ENCODE results near the gene ITGA2B.
"Not testable (repeated sequence)": the region's sequence is repeated elsewhere in the genome, so short reads cannot be mapped to it uniquely, and the experiment has no call there.

Gene ITGA2B

GRCh38 chr17:44351961-44352827 lies 37.3 kb downstream of the ITGA2B start:
- DNase-seq, result no peak

GRCh38 chr17:44351464-44351863 lies 38.0 kb downstream of the ITGA2B start:
- no peak for DNase-seq

GRCh38 chr17:44350733-44351226 lies 38.7 kb downstream of the ITGA2B start:
- peak; percentile 80 to 86 for DNase-seq

GRCh38 chr17:44349553-44350070 lies 39.8 kb downstream of the ITGA2B start:
- DNase-seq, result no peak

DNA sequence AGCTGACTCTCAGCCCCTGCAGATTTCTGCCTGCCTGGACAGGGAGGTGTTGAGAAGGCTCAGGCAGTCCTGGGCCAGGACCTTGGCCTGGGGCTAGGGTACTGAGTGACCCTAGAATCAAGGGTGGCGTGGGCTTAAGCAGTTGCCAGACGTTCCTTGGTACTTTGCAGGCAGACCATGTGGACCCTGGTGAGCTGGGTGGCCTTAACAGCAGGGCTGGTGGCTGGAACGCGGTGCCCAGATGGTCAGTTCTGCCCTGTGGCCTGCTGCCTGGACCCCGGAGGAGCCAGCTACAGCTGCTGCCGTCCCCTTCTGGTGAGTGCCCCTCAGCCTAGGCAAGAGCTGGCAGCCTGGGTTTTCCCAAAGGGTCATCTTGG lies 40.5 kb downstream of the ITGA2B start:
- DNase-seq, result no peak

- no peak for DNase-seq
Observed at GRCh38 chr17:44348234-44348987, 41.0 kb downstream of the ITGA2B start.

DNA sequence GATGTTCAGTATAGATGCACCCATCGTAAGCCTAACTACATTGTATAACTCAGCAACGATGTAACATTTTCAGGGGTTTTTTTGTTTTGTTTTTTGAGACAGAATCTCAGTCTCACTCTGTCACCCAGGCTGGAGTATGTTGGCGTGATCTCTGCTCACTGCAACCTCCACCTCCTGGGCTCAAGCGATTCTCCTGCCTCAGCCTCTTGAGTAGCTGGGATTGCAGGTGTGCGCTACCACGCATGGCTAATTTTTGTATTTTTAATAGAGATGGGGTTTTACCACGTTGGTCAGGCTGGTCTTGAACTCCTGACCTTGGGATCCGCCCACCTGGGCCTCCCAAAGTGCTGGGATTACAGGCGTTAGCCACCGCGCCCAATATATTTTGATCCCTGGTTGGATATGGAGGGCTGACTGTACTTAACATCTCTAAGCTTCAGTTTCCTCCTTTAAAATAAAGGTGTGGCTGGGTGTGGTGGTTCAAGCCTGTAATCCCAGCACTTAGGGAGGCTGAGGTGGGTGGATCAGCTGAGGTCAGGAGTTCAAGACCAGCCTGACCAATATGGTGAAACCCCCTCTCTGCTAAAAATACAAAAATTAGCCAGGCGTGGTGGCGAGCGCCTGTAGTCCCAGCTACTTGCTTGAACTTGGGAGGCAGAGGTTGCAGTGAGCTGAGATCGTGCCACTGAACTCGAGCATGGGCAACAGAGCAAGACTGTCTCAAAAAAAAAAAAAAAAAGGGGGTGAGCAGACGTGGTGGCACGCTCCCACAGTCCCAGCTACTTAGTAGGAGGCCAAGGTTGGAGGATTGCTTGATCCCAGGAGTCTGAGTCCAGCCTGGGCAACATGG lies 42.0 kb downstream of the ITGA2B start:
- DNase-seq, result not testable (repeated sequence)

- DNase-seq, result no peak
Observed at GRCh38 chr17:44346064-44346844, 43.2 kb downstream of the ITGA2B start.

DNA sequence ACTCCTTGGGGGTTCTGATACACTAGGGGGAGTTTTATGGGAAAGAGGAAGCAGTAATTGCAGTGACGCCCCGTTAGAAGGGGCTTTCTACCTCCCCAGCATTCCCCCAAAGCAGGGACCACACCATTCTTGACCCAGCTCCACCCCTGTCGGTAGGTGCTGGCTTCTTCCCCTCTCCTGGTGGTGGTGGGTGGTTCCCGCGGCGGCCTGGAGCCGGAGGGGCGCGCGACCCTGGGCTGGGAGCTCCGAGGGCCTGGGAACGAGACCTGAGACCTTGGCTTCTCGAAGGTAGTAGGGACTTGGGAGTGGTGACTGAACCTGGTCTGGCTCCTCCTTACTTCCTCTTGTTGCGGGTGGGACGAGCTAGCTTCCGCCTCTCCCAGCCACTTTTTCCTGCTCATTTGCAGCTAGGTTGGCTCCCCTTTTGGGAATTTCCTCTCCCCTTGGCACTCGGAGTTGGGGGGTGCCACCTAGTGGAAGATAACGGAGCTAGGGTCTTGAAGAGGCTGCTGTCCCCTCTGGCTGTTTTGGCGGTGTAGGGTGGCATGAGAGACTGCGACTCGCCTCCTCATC lies 43.9 kb downstream of the ITGA2B start:
- DNase-seq, result peak; percentile 61 to 65

DNA sequence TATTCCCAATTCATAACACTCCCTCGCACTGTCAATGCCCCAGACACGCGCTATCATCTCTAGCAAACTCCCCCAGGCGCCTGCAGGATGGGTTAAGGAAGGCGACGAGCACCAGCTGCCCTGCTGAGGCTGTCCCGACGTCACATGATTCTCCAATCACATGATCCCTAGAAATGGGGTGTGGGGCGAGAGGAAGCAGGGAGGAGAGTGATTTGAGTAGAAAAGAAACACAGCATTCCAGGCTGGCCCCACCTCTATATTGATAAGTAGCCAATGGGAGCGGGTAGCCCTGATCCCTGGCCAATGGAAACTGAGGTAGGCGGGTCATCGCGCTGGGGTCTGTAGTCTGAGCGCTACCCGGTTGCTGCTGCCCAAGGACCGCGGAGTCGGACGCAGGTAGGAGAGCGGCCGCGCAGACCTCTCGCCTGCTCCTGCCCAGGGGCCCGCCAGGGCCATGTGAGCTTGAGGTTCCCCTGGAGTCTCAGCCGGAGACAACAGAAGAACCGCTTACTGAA lies 44.5 kb downstream of the ITGA2B start, which contains the start of gene GRN:
Gene GRN, plus strand, starts transcription at position 364 of the 515 bp plus-strand sequence. CDS start 3,863 bp downstream, outside the sequence.
- peak; percentile 89 for DNase-seq

DNA sequence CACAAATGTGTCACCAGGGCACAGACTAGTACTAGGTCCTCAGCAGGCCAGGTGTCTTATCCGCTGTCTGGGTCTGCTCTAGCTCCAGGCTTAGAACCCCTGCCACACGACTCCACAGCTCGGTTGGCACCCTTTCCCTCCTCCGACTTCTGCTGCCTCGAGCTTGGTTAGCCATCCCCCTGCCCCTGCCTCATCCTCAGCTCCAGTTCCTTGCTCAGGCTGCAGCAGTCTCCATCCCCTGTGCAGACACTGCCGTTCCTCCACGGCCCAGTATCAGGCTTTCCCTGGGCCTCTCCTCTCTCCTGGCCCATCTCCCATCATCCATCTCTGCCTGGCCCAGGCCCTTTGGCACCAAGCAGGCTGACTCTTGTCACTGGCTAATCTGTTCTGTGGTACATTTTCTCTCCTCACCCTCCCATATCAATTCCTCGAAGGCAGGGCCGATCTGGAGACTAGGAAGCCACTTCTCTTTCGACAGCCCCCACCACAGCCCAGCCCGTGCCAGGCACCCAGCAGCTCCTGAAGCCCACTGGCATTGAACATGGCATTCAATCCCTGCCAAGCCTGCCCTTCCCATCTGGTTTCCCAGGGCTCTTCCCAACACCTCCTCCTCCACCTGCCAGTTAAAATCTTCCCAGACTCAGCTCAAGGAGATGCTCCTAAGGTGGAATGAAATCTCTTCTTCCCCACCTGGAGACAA lies 45.8 kb downstream of the ITGA2B start:
- DNase-seq, result no peak

DNA sequence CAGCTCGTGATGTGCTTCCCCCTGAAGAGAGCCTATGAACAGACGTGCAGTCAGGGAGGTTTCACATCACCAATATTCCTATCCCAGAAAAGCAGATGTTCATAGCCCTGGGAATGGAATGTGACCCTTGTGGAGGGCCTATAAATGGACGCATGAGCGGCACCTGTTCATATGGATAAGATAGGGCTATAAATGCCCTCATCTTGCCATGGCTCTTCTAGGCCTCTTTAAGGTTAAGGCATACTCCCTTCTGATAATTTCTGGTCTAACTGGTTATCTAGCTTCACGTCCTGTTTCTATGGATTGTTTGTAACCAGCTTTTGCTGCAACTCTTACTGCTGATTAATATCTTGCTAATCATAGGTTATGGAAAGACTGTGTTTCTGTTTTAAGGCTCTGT lies 48.9 kb downstream of the ITGA2B start:
- DNase-seq, result not testable (repeated sequence)

- DNase-seq, result peak in 1 of 2 experiments; percentile 39
Observed at GRCh38 chr17:44338702-44339101, 50.7 kb downstream of the ITGA2B start.

- no peak for DNase-seq
Observed at GRCh38 chr17:44335968-44336367, 53.5 kb downstream of the ITGA2B start.

DNA sequence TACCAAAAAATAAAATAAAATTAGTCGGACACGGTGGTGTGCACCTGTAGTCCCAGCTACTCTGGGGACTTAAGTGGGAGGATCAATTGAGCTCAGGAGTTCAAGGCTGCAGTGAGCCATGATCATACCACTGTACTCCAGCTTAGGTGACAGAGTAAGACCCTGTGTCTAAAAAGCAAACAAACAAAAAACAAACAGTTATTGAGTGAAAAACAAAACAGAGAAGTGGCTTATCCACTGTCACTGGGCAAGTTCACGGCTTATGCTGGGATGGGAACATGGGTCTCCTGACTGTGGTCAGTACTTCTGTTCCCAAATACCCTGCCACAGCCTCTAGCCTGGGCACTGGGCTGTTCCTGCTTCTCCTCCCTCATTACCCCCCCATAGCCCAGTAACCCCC lies 53.9 kb downstream of the ITGA2B start:
- DNase-seq, result no peak

GRCh38 chr17:44334727-44335126 lies 54.7 kb downstream of the ITGA2B start:
- no peak for DNase-seq

GRCh38 chr17:44334315-44334714 lies 55.1 kb downstream of the ITGA2B start:
- no peak for DNase-seq

GRCh38 chr17:44333371-44333770 lies 56.1 kb downstream of the ITGA2B start:
- DNase-seq, result no peak

GRCh38 chr17:44331249-44331760 lies 58.1 kb downstream of the ITGA2B start:
- DNase-seq, result peak; percentile 77 to 82

GRCh38 chr17:44330263-44330662 lies 59.2 kb downstream of the ITGA2B start:
- not testable (repeated sequence) for DNase-seq

Data from activated T-cell treated with anti-CD3 and anti-CD28 coated beads, Interleukin-2, amount 50 U/mL, for 48 hours (primary cell).